ENCODE data around the gene NCR2. TPM values are rescaled to one million over a fixed set of nuclear protein-coding genes. Genes with fewer than 3 reads are reported as not detected.

Gene NCR2
- total RNA-seq, 2 experiments from 2014 or later: not detected

- H3K9me2 ChIP-seq (ENCODE audit: insufficient read depth, low read length): no peaks in the 10 kb centered on the region
- H3K27ac ChIP-seq (ENCODE audit: low read depth, low read length, poor library complexity, severe bottlenecking): no peak overlapping the region
- no peaks in the 10 kb centered on the region for H3K9me3 ChIP-seq (ENCODE audit: low read length)
- CTCF ChIA-PET (ENCODE audit: unreplicated experiment): no interaction called here
- H3K36me3 ChIP-seq (ENCODE audit: insufficient read depth, low read length): no peaks in the 10 kb centered on the region
- BruUV-seq (replicated peaks): no TSS peak
- no peaks in the 10 kb centered on the region for H3K4me1 ChIP-seq (ENCODE audit: insufficient read depth, low read length, poor library complexity, severe bottlenecking)
- H2AFZ ChIP-seq (ENCODE audit: low read length): no peak overlapping the region
- no peak overlapping the region for H3K4me2 ChIP-seq (ENCODE audit: low read length)
- intact Hi-C loops (cut with micrococcal nuclease; ENCODE audit: unreplicated experiment): no loop called here
- DNase-seq (ENCODE audit: low spot score): no peak
- H4K20me1 ChIP-seq (ENCODE audit: insufficient read depth, low read length): no peaks in the 10 kb centered on the region
- H3K79me2 ChIP-seq (ENCODE audit: insufficient read depth, low read depth, low read length): no peaks in the 10 kb centered on the region
- POLR2A ChIA-PET: no interaction called here
- H3K4me3 ChIP-seq (ENCODE audit: low read depth, low read length, poor library complexity, severe bottlenecking): no peak overlapping the region
- TF ChIP-seq EZH2phosphoT487 (IDR thresholded peaks at IDR 0.05; ENCODE audit: borderline replicate concordance, low read depth, low read length): no peak
- TF ChIP-seq CTCF (conservative IDR thresholded peaks at IDR 0.05; ENCODE audit: low read length): no peak
Observed at GRCh38 chr6:41346441-41346840, 11.0 kb downstream of the NCR2 start.

GRCh38 chr6:41347378-41348050 lies 12.1 kb downstream of the NCR2 start:
- Histone ChIP-seq H3K4me3 (ENCODE audit: low read depth, low read length, poor library complexity, severe bottlenecking) (no peak overlapping the region), H3K27ac (ENCODE audit: low read depth, low read length, poor library complexity, severe bottlenecking) (no peak overlapping the region), H3K79me2 (ENCODE audit: insufficient read depth, low read depth, low read length) (no peaks in the 10 kb centered on the region), H4K20me1 (ENCODE audit: insufficient read depth, low read length) (no peaks in the 10 kb centered on the region), H3K9me2 (ENCODE audit: insufficient read depth, low read length) (no peaks in the 10 kb centered on the region), H3K36me3 (ENCODE audit: insufficient read depth, low read length) (no peaks in the 10 kb centered on the region), H3K9me3 (ENCODE audit: low read length) (no peaks in the 10 kb centered on the region), H2AFZ (ENCODE audit: low read length) (no peak overlapping the region), H3K4me1 (ENCODE audit: insufficient read depth, low read length, poor library complexity, severe bottlenecking) (no peaks in the 10 kb centered on the region), H3K4me2 (ENCODE audit: low read length) (no peak overlapping the region)
- no peak for DNase-seq (ENCODE audit: low spot score)
- ChIA-PET POLR2A (interaction anchor here (0.7 kb wide), 1 partner anchor 180 kb away, joined by 3 read pairs; no protein-coding TSS in a partner anchor), CTCF (ENCODE audit: unreplicated experiment) (no interaction called here)
- no TSS peak for BruUV-seq (replicated peaks)
- intact Hi-C loops (cut with micrococcal nuclease; ENCODE audit: unreplicated experiment): no loop called here
- TF ChIP-seq CTCF (conservative IDR thresholded peaks at IDR 0.05; ENCODE audit: low read length): no peak
- no peak for TF ChIP-seq EZH2phosphoT487 (IDR thresholded peaks at IDR 0.05; ENCODE audit: borderline replicate concordance, low read depth, low read length)

- TF ChIP-seq CTCF (conservative IDR thresholded peaks at IDR 0.05; ENCODE audit: low read length) (no peak), EZH2phosphoT487 (IDR thresholded peaks at IDR 0.05; ENCODE audit: borderline replicate concordance, low read depth, low read length) (no peak)
- ChIA-PET CTCF (ENCODE audit: unreplicated experiment) (no interaction called here), POLR2A (no interaction called here)
- no TSS peak for BruUV-seq (replicated peaks)
- no peaks in the 10 kb centered on the region for H4K20me1 ChIP-seq (ENCODE audit: insufficient read depth, low read length)
- H3K79me2 ChIP-seq (ENCODE audit: insufficient read depth, low read depth, low read length): no peaks in the 10 kb centered on the region
- no peak for DNase-seq (ENCODE audit: low spot score)
- intact Hi-C loops (cut with micrococcal nuclease; ENCODE audit: unreplicated experiment): no loop called here
- H3K4me3 ChIP-seq (ENCODE audit: low read depth, low read length, poor library complexity, severe bottlenecking): no peak overlapping the region
- no peaks in the 10 kb centered on the region for H3K36me3 ChIP-seq (ENCODE audit: insufficient read depth, low read length)
- H3K4me2 ChIP-seq (ENCODE audit: low read length): no peak overlapping the region
- H3K27ac ChIP-seq (ENCODE audit: low read depth, low read length, poor library complexity, severe bottlenecking): no peak overlapping the region
- H2AFZ ChIP-seq (ENCODE audit: low read length): no peak overlapping the region
- H3K9me3 ChIP-seq (ENCODE audit: low read length): no peaks in the 10 kb centered on the region
- H3K9me2 ChIP-seq (ENCODE audit: insufficient read depth, low read length): no peaks in the 10 kb centered on the region
- H3K4me1 ChIP-seq (ENCODE audit: insufficient read depth, low read length, poor library complexity, severe bottlenecking): no peaks in the 10 kb centered on the region
Observed at GRCh38 chr6:41348934-41349333, 13.5 kb downstream of the NCR2 start.

Data from OCI-LY7 (cell line).